Measurements from ENCODE around the gene GATM.
"Not testable (repeated sequence)": the region's sequence is repeated elsewhere in the genome, so short reads cannot be mapped to it uniquely, and the experiment has no call there.

The GATM gene

DNA sequence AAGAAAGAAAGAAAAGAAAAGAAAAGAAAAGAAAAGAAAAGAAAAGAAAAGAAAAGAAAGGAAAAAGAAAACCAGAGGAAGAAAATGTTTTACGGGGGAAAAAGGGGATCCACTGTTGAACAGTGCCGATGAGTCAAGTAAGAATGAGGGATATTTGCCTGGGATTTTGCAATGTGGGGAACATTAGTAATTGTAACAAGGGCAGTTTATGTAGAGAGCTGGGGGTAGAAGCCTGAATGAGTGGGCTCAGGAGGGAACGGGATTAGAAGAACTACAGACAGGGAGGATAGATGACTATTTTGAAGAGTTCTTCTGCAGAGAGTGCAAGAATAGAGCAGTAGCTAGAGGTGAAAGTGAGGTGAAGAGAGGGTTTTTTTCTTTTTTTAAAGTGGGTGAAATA lies 28.7 kb downstream of the GATM start:
- peak; percentile 25 for DNase-seq

DNA sequence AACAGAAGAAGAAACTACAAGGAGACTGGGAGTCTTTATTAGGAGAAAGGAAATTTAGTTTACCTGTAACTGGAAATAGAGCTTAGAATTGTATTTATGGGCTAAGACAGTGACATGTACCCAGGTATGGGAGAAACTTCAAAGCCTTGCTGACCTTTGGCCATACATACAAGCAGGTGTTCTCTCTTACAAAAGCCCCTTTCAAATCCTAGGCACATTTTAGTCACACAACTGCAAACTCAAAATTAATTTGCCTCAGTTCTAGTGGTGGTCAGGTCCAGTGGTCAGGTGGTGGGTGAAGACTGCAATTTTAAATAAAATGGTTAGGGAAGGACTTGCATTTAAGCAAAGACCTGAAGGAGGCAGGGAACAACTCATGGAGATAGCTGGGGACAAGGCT lies 30.4 kb downstream of the GATM start:
- DNase-seq, result no peak

DNA sequence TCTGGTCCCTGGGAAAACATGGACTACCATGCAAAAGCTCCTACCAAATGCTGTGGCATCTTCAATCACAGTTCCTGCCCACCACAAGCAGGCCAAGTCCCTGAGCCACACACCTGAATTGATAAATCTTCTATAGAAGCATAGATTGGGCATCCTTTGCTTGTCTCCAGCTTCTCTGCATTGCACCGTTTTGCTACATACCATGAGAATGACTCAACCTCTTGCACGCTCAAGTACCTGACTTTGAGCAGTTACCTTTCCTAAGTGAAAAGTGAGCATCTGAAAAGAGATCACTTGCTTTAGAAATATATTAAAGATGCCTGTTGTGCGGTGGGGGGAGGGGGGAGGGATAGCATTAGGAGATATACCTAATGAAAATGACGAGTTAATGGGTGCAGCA lies 31.3 kb downstream of the GATM start:
- DNase-seq, result no peak

DNA sequence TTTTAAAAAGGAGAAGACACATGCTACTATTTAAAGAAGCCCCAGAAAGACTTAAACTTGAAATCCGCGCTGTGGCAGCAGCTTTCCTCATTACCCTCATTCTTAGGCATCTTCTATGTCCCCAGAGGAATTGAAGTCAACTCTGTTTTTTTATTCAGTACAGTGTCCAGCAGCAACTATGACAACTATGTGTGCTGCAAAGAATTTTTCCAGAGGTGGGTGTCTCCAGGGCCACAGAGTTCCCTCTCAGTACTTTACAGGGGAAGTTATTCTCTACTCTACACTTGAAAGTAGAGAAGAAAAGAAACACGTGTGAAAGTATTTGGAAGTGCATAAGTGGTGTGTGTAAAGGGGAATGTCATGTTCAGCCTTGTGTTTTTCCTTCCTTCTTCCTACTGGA lies 32.0 kb downstream of the GATM start:
- DNase-seq, result no peak

DNA sequence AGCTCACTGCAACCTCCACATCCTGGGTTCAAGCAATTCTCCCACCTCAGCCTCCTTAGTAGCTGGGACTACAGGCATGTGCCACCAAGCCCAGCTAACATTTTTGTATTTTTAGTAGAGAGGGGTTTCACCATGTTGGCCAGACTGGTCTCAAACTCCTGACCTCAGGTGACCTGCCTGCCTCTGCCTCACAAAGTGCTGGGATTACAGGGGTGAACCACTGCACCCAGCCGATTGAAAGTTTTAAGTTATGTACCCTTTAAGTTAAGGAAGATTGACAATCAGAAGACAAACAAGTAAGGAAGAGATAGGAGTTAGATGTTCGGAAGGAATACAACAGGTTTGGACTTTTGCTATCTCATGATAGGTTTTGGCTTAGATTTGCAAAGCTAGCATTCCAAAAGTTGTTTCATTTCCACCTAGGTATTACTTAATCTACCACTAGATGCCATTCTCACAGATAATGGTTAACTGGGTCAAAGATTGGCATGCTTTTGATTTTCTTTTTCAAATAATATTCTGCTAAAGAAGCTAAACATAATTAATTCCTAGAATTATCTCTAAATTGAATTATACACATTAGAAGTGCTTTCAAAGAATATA lies 35.0 kb downstream of the GATM start:
- DNase-seq, result no peak

DNA sequence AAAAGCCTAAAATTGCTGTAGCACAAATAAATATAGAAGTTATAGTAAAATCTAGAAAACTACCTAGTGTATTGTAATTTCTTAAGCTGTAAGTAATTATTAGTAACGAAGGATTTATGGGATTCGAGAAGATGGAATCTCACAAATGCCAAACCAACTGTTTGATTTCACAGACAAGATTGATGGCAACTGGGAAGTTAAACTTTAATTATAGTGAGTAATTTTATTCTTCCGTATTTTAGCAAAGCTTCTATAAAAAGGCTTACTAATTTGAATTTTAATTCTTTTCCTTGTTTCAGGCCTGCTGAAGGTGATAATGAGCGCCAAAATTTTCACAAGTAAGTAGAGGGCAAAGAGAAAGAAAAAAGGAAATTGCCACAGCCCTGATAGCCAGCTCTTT lies 36.6 kb downstream of the GATM start:
- no peak for DNase-seq

DNA sequence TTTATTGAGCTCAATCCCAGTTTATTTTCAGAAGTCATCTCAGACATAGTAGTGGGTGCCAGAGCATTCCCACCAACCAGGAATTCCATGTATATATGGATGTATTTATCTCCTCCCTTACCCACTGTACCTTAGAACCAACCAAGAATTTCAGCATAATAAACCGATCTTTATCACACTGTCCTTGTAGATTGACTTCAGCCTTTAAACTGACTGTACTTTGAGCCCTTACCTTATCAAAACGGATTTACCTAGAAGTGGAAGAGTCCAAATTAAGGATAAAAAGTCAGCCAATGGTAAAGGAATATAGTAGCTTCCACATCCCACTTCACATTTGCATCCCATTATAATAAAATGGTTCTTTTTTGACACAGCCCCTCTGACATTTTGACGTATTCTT lies 37.9 kb downstream of the GATM start:
- DNase-seq, result no peak

DNA sequence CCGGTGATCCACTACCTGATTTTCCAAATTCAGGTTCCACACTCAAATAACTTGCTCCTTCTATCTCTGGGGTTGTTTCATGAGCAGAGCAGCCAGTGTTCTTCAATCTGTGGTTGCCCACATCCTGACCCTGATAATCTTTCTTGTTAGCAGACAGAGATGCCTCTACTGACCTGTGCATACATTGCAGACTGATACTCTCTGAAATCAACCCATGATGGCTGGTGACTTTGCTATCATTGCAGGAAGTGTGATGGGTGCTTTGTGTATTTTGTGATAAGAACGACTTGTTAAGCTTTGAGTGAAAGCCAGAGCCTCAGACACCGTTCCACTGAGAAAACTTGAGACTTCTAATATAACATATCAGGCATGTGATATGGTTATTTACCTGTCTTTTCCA lies 39.9 kb downstream of the GATM start:
- DNase-seq, result no peak

DNA sequence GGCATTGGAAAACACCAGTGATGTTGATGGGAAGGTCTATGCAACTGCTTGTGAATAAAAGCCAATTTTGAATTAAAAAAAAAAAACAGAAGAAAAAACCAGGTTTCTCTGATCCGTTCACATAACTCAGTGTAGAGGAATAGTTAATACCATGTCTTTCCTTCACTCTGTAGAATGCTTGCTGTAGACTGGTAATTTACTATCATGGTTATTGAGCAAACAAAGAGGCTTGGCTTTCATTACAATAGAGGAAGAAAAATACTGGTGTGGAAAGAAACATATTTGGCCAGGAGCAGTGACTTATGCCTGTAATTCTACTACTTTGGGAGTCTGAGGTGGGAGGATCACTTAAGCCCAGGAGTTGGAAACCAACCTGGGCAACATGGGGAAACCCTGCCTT lies 41.1 kb downstream of the GATM start:
- DNase-seq, result no peak

DNA sequence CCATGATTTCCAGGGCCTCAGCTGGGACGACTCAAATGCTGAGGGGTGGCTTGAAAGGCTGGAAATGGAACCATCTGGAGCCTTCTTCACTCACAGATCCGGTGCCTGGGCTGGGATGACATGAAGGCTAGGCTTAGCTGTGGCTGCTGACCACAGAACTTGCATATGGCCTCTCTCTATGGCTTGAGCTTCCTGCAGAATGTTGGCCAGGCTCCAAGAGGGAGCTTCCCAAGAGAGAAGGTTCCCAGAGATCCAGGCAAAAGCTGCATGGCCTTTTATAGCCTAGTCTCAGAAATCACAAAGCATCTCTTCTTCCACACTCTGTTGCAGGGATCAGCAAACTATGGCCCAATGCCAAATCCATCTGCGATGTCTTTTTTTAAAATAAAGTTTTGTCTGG lies 44.8 kb downstream of the GATM start:
- peak; percentile 9 for DNase-seq

DNA sequence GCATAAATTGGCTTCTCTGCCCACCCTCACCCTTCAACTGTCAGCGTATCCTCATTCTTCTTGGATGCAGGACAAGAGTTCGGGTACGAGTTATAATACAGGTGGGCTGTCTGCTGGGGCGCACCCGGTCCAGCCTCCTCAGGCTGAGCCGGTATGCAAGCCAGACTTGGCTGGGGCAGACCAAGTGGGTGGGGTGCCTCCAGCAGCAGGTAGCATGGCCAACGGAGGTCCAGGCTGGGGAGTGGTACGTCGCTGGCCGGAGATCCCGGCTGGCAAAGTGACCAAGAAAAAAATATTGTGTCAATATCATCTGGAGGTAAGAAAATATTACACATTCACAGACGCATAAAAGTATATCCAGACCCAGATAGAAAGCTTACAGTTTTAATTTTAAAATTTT lies 45.6 kb downstream of the GATM start:
- no peak for DNase-seq

DNA sequence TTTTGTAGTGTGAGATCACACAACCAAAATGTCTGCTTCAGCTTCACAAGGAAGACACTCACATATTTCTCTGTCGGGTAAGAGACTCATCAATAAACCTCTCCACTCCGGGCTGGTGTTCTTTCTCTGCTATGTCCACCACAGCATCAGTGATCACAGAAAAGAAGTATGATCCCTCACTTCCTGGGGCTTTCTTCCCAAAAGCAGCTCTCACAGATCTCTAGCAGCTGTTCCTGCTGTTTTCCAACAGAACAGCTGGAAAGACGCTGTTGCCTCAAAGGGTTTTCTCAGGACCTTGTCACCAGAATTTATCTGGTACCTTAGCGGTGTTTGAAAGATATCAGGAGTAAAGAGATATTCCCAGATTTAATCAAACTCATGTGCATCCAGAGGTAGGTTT lies 46.4 kb downstream of the GATM start:
- no peak for DNase-seq

DNA sequence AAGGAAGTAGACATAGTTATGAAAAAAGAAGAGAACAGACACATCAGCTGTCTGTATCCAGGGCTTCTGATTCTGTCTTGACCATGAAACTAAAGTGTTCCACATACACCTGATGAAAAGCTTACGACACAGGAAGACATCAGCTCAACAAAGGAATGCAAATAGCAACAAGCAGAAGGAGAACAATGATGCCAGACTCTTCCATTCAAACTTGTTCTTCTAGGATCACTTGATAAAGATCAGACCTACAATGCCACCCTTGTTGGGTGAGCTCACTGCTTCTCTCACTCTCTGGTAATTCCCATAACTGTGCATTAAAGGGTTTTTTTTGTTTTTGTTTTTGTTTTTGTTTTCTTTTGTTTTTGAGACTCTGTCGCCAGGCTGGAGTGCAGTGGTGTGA lies 49.7 kb downstream of the GATM start:
- no peak for DNase-seq

DNA sequence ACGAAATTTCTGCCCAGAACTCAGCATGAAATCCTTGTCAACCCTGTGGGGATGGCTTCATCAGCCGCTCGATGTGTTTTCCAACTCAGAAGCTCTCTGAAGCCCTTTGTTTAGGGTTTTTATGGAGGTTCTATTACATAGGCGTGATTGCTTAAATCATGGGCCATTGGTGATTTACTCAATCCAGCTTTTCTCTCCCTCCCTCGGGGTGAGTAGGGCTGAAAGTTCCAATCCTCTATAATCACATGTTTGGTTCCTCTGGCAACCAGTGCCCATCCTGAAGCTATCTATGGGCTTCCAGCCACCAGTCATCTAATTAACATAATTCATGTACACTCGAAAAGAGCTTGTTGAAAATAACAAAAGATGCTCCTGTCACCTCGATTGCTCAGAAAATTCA lies 51.6 kb downstream of the GATM start:
- no peak for DNase-seq

DNA sequence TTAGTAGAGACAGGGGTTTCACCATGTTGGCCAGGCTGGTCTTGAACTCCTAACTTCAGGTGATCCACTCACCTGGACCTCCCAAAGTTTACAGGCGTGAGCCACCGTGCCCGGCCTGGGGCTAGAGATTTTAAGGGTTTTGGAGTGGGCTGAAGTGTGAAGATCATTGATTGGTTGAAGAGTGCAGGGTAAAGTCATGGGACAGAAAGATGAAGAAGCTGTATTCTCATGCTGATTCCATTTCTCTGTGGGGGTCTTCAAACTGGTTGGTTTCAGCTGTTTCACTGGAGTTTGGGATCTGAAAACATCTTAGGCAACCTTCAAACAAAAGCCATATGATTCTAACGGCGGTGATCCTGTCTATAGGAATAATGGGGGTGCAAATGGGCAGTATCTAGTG lies 52.1 kb downstream of the GATM start:
- no peak for DNase-seq

DNA sequence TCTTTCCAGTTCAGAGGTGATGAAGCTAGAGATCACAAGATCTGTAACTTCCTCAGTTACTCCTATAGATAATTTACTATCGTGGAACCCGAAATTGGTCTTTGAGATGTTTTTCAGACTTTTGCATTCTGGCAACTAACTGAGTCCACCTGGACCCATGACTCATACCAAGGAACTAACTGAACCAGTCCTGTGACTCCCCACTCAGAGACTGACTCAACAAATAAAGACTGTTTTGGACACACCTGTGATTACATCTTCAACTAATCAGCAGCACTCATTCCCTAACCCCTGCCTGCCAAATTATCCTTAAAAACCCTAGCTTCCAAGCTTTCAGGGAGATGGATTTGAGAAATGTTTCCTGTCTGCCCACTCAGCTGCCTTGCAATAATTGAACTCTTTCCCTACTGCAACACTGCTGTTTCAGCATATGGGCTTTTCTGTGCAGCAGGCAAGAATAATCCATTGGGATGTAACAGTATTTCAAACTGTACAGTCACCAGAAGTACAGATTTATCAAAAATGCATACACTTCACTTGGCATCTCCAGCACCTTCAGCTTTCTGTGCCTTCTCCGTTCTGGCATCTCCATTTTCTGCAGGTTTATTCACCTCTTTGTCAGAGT lies 57.7 kb downstream of the GATM start:
- DNase-seq, result no peak

DNA sequence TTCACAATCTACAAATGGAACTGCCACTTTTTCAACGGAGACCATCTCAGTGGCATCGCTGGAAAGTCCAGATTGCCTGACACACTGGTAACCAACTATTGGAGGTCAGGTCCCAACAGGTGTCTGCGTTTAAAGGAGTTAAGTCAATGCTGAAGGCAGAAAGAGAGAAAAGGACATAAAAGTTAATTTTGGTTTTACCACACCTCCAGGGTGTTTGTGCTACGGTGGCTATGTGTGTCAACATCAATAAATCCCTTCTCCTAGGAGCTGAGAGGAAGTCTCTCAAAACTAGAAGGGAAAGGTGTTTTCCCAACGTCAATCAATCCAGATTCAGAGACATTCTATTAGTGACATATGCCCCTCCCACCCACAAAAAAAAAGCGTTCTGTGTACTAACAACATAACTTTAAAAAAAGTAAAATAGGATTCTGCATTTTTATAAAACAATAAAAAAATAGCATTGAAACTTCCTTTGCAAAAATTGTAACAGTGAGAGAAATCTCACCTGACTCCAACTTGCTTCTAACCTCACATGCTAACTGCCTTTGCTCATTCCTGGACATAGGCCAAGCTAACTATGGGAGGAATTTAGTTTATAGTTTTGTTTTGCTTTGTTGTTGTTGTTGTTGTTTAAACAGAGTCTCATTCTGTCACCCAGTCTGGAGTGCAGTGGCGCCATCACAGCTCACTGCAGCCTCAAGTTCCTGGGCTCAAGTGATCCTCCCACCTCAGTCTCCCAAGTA lies 58.7 kb downstream of the GATM start:
- no peak for DNase-seq

DNA sequence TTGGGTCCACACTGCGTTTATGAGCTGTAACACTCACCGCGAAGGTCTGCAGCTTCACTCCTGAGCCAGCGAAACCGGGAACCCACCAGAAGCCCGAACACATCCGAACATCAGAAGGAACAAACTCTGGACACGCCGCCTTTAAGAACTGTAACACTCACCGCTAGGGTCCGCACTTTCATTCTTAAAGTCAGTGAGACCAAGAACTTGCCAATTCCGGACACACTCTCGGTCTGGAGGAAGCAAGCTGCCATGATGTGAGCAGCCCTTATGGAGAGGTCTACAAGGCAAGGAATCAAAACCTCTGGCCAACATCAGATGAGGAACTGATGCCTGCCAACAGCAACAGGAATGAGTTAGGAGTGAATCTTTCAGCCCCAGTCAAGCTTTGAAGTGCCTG lies 63.4 kb downstream of the GATM start:
- peak; percentile 11 for DNase-seq

DNA sequence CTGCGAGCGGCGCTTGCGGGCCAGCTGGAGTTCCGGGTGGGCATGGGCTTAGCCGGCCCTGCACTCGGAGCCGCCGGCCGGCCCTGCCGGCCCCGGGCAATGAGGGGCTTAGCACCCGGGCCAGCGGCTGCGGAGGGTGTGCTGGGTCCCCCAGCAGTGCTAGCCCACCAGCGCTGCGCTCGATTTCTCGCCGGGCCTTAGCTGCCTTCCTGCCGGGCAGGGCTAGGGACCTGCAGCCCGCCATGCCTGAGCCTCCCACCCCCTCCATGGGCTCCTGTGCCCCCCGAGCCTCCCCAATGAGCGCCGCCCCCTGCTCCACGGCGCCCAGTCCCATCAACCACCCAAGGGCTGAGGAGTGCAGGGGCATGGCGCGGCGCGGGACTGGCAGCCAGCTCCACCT lies 64.2 kb downstream of the GATM start:
- not testable (repeated sequence) for DNase-seq

All from suppressor macrophage treated with lipopolysaccharide for 4 hours (primary cell).